Tibial nerve (tissue), 4 donors: ENCODE results near the gene CD200R1L.

Experiments
- CTCF ChIP-seq, 5 experiments: fragments of 200-600 bp in 3 of 5; fragments of 450-650 bp in 2 of 5; sonication (generic) in 3 of 5; IDR thresholded peaks; one replicate each; pipeline ENCODE4 v1.5.1; 2016 to 2019; ENCODE audit warnings: antibody characterized with exemption in 5 of 5, mild to moderate bottlenecking in 3 of 5, moderate library complexity in 2 of 5
- EP300 ChIP-seq, 2 donors: sonication (generic); formaldehyde crosslinking; IDR thresholded peaks; one replicate each; pipeline ENCODE4 v1.6.1; 2017; ENCODE audit warnings: antibody characterized with exemption in 2 of 2, mild to moderate bottlenecking in 1 of 2
- POLR2A ChIP-seq, 2 donors: fragments of 450-650 bp; IDR thresholded peaks; one replicate each; pipeline ENCODE4 v1.6.1; 2017; ENCODE audit warnings: antibody characterized with exemption in 2 of 2, mild to moderate bottlenecking in 2 of 2, moderate library complexity in 2 of 2

GRCh38 chr3:112818289-112818688 is 28.4 kb downstream of the CD200R1L start:
- no peak for TF ChIP-seq CTCF (IDR thresholded peaks at IDR 0.05)
- TF ChIP-seq POLR2A (IDR thresholded peaks at IDR 0.05): no peak
- no peak for TF ChIP-seq EP300 (IDR thresholded peaks at IDR 0.05)
